Fibroblast of the aortic adventitia (primary cell): ENCODE results near the gene MGAT5. TPM values are rescaled to one million over a fixed set of nuclear protein-coding genes. Genes with fewer than 3 reads are reported as not detected.

Experiments
- DNase-seq: peaks from one replicate; pipeline ENCODE4 v3.0.0-alpha.2; 2010; ENCODE audit warnings: low read depth
- H3K4me3 ChIP-seq: 2 replicates; pipeline ENCODE4 v1.5.1; 2011; ENCODE audit warnings: low read depth, mild to moderate bottlenecking, control low read depth, low read length, moderate library complexity
- total RNA-seq: library from RNA; depleted of rRNA; stranded (reverse); fragments of >200 nt; gene quantifications from 2 replicates; pipeline ENCODE4 v1.2.3, GENCODE V29; 2012; ENCODE audit warnings: low replicate concordance
- TF ChIP-seq, protein P1 (sequence below): IDR thresholded peaks from 2 replicates; pipeline ENCODE4 v1.5.1; 2011; ENCODE audit warnings: mild to moderate bottlenecking, low read length, control low read depth, inconsistent platforms; ENCODE audit not compliant: insufficient read depth

Gene MGAT5
- total RNA-seq, 1 donor = 46.5 TPM

DNA sequence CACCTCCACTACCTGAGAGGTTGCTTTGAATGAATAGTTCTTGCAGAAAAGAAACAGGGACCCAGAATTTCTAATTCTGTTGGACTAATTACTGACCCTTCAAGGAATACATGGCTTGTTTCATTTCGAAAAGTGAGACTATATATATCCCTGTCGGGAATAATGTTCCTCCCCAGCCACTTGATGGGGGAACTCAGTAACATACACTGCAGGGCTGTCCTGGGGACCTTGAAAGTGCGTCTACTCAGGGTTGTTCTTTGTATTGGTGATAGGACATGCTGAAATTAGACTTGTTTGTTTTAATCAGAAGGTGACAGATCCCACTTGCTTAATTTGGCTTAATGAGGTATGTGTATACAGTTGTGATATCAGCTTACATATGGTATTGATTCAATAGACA lies 25.5 kb downstream of the MGAT5 start:
- H3K4me3 ChIP-seq = no peak overlapping the region
- no peak for DNase-seq

DNA sequence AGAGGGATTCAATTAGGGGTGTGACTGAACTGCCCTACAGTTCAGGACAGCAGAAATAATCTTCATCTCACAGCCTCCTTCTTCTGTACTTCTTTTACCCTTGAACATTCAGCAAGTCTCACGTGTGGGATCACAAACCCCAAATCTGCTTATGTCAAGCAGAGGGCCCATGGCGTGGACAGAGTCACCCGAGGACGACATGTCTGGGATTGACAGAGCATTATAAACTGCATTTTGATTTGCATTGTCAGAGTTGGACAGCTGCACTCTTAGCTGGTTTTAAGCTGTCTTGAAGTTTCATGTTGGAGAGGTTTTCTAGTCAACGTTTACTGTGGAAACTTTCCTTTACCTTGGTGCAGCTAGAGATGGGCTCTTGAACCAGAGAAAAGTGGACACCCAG lies 26.4 kb downstream of the MGAT5 start:
- DNase-seq = no peak
- H3K4me3 ChIP-seq = no peak overlapping the region
- TF ChIP-seq, protein P1, sequence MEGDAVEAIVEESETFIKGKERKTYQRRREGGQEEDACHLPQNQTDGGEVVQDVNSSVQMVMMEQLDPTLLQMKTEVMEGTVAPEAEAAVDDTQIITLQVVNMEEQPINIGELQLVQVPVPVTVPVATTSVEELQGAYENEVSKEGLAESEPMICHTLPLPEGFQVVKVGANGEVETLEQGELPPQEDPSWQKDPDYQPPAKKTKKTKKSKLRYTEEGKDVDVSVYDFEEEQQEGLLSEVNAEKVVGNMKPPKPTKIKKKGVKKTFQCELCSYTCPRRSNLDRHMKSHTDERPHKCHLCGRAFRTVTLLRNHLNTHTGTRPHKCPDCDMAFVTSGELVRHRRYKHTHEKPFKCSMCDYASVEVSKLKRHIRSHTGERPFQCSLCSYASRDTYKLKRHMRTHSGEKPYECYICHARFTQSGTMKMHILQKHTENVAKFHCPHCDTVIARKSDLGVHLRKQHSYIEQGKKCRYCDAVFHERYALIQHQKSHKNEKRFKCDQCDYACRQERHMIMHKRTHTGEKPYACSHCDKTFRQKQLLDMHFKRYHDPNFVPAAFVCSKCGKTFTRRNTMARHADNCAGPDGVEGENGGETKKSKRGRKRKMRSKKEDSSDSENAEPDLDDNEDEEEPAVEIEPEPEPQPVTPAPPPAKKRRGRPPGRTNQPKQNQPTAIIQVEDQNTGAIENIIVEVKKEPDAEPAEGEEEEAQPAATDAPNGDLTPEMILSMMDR = no peak

More for the DNA sequence above, 25.5 kb downstream of the MGAT5 start:
- TF ChIP-seq, protein P1 = no peak

DNA sequence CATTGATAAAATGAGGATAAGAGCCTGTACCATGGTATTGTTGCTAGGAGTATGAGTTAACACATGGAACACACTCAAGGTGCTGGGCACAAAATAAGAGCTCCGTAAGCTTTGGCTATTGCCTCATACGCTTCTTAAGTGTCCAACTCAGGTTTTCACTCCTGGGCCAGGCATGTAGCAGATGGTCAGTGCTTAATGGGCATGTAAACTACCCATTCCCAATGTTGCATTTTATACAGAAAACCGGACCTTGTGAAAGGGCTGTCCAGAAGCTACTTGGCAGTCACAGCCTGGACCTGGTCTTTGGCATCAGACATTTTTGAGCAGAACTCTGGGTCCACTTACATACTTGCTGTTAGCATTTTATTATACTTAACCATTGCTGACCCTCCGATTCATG lies 26.9 kb downstream of the MGAT5 start:
- DNase-seq = no peak
- no peak overlapping the region for H3K4me3 ChIP-seq
- TF ChIP-seq, protein P1 = no peak

DNA sequence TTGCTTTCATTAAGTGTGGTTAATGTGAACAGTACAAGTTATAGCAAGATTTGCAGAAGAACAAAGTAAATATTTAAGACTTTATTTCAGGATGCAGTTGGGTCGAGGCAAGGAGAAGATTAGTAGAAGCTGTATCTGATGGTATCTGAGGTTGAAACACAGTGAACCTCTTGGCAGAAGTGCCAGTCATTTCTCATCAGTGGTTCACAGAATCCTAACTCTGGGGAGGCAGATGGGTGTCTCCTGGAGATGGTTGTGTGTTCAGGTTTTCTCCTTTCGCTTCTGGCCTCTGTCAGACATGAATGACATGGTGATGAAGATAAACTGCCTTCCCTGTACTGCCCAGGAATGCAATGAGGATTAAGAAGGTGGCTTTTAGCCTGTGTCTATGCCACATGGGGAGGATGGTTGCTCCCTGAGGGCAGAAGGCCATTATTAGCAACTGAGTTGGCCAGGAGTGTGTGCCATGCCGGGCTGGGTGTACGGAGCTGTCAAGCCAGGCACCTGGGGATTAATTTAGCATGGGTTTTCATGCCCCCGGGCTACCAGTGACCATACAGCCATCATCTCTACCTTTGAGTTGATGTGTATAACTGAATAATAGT lies 28.0 kb downstream of the MGAT5 start:
- no peak for DNase-seq
- TF ChIP-seq, protein P1 = no peak
- H3K4me3 ChIP-seq = no peak overlapping the region

DNA sequence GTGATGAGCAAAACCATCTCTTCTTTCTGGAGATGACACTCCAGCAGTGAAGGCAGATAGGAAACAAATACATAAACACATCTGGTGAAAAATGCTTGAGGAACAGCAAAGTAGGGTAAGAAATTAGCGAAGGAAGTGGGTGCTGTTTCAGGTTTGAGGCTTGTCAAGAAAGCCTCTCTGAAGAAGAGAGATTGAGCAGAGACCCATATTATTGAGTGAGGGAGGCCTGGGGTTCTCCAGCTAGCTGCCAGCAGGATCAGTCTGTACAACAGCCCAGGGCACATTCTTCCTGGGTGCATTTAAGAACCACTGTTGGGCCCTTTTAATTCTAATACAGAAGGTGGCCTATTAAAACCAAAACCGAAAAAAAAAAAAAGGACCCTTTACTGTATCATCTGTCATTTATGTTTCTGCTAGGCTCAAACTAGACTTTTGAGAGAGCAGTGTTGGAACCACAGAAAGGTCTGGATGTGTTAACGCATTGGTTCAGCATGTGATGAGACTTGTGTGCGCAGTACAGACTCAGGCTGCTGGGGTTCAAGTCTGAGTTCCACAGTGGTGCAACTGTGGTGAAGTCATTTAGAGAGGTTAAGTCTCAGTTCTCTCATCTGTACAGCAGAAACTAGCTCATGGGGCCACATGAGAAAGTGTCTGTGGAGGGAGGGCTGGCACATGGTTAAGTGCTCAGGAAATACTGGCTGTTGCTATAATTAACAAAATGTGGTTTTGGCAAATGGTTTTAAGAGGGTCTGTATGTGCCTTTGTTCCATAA lies 28.9 kb downstream of the MGAT5 start:
- TF ChIP-seq, protein P1 = no peak
- H3K4me3 ChIP-seq = no peak overlapping the region
- no peak for DNase-seq

DNA sequence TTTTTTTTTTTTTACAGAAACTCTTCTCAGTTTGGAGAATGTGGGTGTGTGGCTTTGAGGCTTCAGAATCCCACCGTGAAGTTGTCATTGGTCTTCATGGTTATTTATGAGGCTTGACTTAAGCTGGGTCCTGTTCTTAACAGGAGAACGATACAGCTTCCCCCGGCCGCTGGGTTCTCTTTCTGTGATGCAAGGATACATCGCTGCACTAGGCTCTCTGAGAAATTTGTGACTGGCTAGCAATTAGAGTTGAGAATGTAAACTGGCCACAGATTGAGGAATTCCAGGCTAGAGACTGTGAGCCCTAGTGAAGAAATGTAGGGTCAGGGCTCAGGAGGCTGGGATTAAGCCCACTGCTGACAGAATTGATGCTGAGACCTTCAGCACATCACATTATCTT lies 29.8 kb downstream of the MGAT5 start:
- TF ChIP-seq, protein P1 = no peak
- no peak overlapping the region for H3K4me3 ChIP-seq
- no peak for DNase-seq
